ENCODE measurements around the gene FMO4. TPM values are rescaled to one million over a fixed set of nuclear protein-coding genes. Genes with fewer than 3 reads are reported as not detected.
"Not testable (repeated sequence)": the region's sequence is repeated elsewhere in the genome, so short reads cannot be mapped to it uniquely, and the experiment has no call there.

FMO4 gene
- 1.9 TPM for total RNA-seq

- peak; percentile 100 for ATAC-seq
Measured at GRCh38 chr1:171313835-171314320, at the start of gene FMO4. TSS of gene FMO4 (plus strand) at chr1:171314183. CDS start at chr1:171319826, 5,643 bp downstream.

GRCh38 chr1:171265686-171266085 lies 48.3 kb upstream of the FMO4 start:
- ATAC-seq = peak; percentile 56

- ATAC-seq = no peak
Measured at GRCh38 chr1:171266930-171267329, 47.1 kb upstream of the FMO4 start.

- ATAC-seq = peak; percentile 97
Measured at GRCh38 chr1:171267391-171267790, 46.6 kb upstream of the FMO4 start.

- ATAC-seq = no peak
Measured at GRCh38 chr1:171270806-171271205, 43.2 kb upstream of the FMO4 start.

GRCh38 chr1:171277534-171277933 lies 36.4 kb upstream of the FMO4 start:
- no peak for ATAC-seq

- ATAC-seq = no peak
Measured at GRCh38 chr1:171279234-171279633, 34.7 kb upstream of the FMO4 start.

GRCh38 chr1:171279678-171280077 lies 34.3 kb upstream of the FMO4 start:
- no peak for ATAC-seq

GRCh38 chr1:171280599-171280998 lies 33.4 kb upstream of the FMO4 start:
- ATAC-seq = no peak

GRCh38 chr1:171286032-171286705 lies 27.8 kb upstream of the FMO4 start:
- ATAC-seq = peak; percentile 91

GRCh38 chr1:171290621-171291020 lies 23.4 kb upstream of the FMO4 start:
- no peak for ATAC-seq

- ATAC-seq = no peak
Measured at GRCh38 chr1:171292799-171293198, 21.2 kb upstream of the FMO4 start.

GRCh38 chr1:171295383-171295782 lies 18.6 kb upstream of the FMO4 start:
- ATAC-seq = not testable (repeated sequence)

GRCh38 chr1:171295821-171296220 lies 18.2 kb upstream of the FMO4 start:
- ATAC-seq = no peak

- no peak for ATAC-seq
Measured at GRCh38 chr1:171296897-171297296, 17.1 kb upstream of the FMO4 start.

- no peak for ATAC-seq
Measured at GRCh38 chr1:171298696-171299095, 15.3 kb upstream of the FMO4 start.

- no peak for ATAC-seq
Measured at GRCh38 chr1:171299342-171299741, 14.6 kb upstream of the FMO4 start.

- ATAC-seq = no peak
Measured at GRCh38 chr1:171300401-171300800, 13.6 kb upstream of the FMO4 start.

GRCh38 chr1:171310661-171311087 lies 3.3 kb upstream of the FMO4 start:
- ATAC-seq = no peak

GRCh38 chr1:171311771-171312558 lies 2.0 kb upstream of the FMO4 start:
- no peak for ATAC-seq

GRCh38 chr1:171313319-171313834 lies 606 bp upstream of the FMO4 start:
- ATAC-seq = no peak

GRCh38 chr1:171329251-171329650 lies 15.3 kb downstream of the FMO4 start:
- ATAC-seq = no peak

- no peak for ATAC-seq
Measured at GRCh38 chr1:171334024-171334640, 20.1 kb downstream of the FMO4 start.
